Left ventricle myocardium inferior (tissue), 1 donor: Measurements from ENCODE around the gene SLC66A1. TPM values are rescaled to one million over a fixed set of nuclear protein-coding genes. Genes with fewer than 3 reads are reported as not detected.
"Not testable (repeated sequence)": the region's sequence is repeated elsewhere in the genome, so short reads cannot be mapped to it uniquely, and the experiment has no call there.

ENCODE experiments used
- DNase-seq: peaks from one replicate; pipeline ENCODE4 v3.0.0-alpha.2; 2020
- H3K27ac ChIP-seq: fragments of 200-600 bp; replicated peaks from 2 replicates; pipeline ENCODE4 v1.8.0; 2021
- H3K27me3 ChIP-seq: fragments of 200-600 bp; 2 replicates; pipeline ENCODE4 v1.8.0; 2021; ENCODE audit warnings: low read depth
- H3K36me3 ChIP-seq: fragments of 200-600 bp; 2 replicates; pipeline ENCODE4 v1.8.0; 2021
- H3K4me1 ChIP-seq: fragments of 200-600 bp; 2 replicates; pipeline ENCODE4 v1.8.0; 2021
- H3K4me3 ChIP-seq: fragments of 200-600 bp; 2 replicates; pipeline ENCODE4 v1.8.0; 2021; ENCODE audit warnings: mild to moderate bottlenecking, moderate library complexity
- H3K9me3 ChIP-seq: fragments of 200-600 bp; replicated peaks from 2 replicates; pipeline ENCODE4 v1.8.0; 2021
- intact Hi-C: fragments of 100-400 bp; cut with micrococcal nuclease; formaldehyde crosslinking; loops from one replicate; pipeline ENCODE4 v1.11.0; 2022
- long read RNA-seq: library from polyadenylated mRNA; unstranded; transcript quantifications from one replicate; pipeline ENCODE4 v2.0.0, GENCODE V29; 2021
- total RNA-seq: library from RNA; stranded (reverse); fragmentation: NEBNext Ultra II Directional; extraction: Animal tissue kit (Norgen Biotek cat#: 25700); gene quantifications from one replicate; pipeline ENCODE4 v1.2.1, GENCODE V29; 2021
- TF ChIP-seq, protein P1 (sequence below): fragments of 200-600 bp; IDR thresholded peaks from 2 replicates; pipeline ENCODE4 v1.8.0; 2021; ENCODE audit warnings: antibody characterized with exemption, mild to moderate bottlenecking, borderline replicate concordance
- donor health status: DM: no; HTN: yes; CAD: no; lungs with severe emphysema.

SLC66A1 gene
- total RNA-seq: 5.8 TPM
- long read RNA-seq, transcript PQLC2-201 (8 exons, 2,153 nt): major isoform, 7 of 21 reads
- long read RNA-seq, transcript PQLC2-202 (9 exons, 1,805 nt): minor isoform, 6 of 21 reads
- long read RNA-seq, partial matches to known transcripts: 5 of 21 reads
- long read RNA-seq, other reads (novel, unspliced or antisense): 3 of 21 reads

DNA sequence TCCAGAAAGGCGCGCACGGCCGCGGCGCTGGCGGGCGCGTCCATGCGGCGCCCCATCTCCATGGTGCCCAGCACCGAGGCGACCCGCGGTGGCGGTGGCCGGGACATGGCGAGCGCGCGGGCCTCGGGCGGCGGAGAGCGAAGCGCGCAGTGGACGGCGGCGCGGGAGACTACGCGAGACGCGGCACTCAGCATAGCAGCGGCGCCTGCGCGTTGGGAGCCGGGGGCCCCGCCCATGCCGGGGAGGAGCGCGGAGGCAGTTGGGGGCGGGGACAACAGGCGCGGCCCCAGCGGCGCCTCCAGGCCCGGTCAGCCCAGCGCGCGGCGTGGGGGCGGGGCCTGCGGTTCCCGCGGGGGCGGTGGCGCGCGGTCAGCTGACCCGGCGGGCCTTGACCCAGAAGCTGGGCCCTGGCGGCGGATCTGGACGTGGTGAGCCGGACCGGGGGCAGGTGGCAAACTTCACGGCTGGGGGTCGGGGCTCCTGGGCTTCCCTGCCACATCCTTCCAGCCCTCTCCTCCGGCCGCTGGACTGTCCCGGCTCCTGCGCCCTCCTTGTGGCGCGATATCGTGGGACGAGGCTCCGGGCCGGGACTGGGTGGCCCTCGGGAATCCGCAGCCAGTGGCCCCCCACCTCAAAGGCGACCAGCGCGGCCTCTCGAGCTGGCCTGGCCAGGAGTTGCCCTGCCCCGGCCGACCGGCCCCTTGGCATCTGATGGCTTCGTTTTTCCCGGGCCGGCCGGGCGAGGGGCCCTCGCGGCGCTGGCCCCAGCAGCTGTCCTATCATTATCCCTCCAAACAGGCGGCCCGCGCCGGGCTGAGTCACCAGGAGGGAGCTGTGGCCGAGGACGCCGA lies at the start of gene SLC66A1, which contains the start of gene AKR7A2:
TSS of gene SLC66A1 (plus strand) at position 396 of the 851 bp plus-strand sequence. CDS start 5,352 bp downstream, outside the sequence.
TSS of gene AKR7A2 (minus strand) at position 214 of the 851 bp plus-strand sequence. CDS start at position 194, 20 bp downstream.
- peaks cover 42% of the 10 kb centered on the region for H3K4me1 ChIP-seq
- DNase-seq: peak; percentile 93
- H3K36me3 ChIP-seq: peaks cover 15% of the 10 kb centered on the region
- H3K27me3 ChIP-seq: no peaks in the 10 kb centered on the region
- TF ChIP-seq, protein P1, sequence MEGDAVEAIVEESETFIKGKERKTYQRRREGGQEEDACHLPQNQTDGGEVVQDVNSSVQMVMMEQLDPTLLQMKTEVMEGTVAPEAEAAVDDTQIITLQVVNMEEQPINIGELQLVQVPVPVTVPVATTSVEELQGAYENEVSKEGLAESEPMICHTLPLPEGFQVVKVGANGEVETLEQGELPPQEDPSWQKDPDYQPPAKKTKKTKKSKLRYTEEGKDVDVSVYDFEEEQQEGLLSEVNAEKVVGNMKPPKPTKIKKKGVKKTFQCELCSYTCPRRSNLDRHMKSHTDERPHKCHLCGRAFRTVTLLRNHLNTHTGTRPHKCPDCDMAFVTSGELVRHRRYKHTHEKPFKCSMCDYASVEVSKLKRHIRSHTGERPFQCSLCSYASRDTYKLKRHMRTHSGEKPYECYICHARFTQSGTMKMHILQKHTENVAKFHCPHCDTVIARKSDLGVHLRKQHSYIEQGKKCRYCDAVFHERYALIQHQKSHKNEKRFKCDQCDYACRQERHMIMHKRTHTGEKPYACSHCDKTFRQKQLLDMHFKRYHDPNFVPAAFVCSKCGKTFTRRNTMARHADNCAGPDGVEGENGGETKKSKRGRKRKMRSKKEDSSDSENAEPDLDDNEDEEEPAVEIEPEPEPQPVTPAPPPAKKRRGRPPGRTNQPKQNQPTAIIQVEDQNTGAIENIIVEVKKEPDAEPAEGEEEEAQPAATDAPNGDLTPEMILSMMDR: peak; percentile 43
- intact Hi-C loops: no loop called here
- H3K9me3 ChIP-seq: no peaks in the 10 kb centered on the region
- peak within 1 kb of the TSS; percentile 88 for H3K4me3 ChIP-seq
- H3K27ac ChIP-seq: peak within 1 kb of the TSS; percentile 88

- H3K9me3 ChIP-seq: no peaks in the 10 kb centered on the region
- H3K4me1 ChIP-seq: no peaks in the 10 kb centered on the region
- H3K27ac ChIP-seq: no peak overlapping the region
- peaks cover 25% of the 10 kb centered on the region for H3K36me3 ChIP-seq
- TF ChIP-seq, protein P1: no peak
- no peaks in the 10 kb centered on the region for H3K27me3 ChIP-seq
- no peak overlapping the region for H3K4me3 ChIP-seq
- intact Hi-C loops: no loop called here
- DNase-seq: no peak
Observed at GRCh38 chr1:19262744-19263143, 49.4 kb upstream of the SLC66A1 start.

- Histone ChIP-seq H3K4me3 (no peak overlapping the region), H3K27me3 (peaks cover 6% of the 10 kb centered on the region), H3K4me1 (no peaks in the 10 kb centered on the region), H3K27ac (no peak overlapping the region), H3K9me3 (no peaks in the 10 kb centered on the region), H3K36me3 (no peaks in the 10 kb centered on the region)
- no peak for DNase-seq
- TF ChIP-seq, protein P1: no peak
- intact Hi-C loops: no loop called here
Observed at GRCh38 chr1:19268445-19268844, 43.7 kb upstream of the SLC66A1 start.

GRCh38 chr1:19269427-19270342 lies 42.4 kb upstream of the SLC66A1 start:
- H3K4me3 ChIP-seq, H3K36me3 ChIP-seq, H3K9me3 ChIP-seq, DNase-seq, H3K4me1 ChIP-seq, H3K27ac ChIP-seq, intact Hi-C loops: not testable (repeated sequence)
- peaks cover 18% of the 10 kb centered on the region for H3K27me3 ChIP-seq

DNA sequence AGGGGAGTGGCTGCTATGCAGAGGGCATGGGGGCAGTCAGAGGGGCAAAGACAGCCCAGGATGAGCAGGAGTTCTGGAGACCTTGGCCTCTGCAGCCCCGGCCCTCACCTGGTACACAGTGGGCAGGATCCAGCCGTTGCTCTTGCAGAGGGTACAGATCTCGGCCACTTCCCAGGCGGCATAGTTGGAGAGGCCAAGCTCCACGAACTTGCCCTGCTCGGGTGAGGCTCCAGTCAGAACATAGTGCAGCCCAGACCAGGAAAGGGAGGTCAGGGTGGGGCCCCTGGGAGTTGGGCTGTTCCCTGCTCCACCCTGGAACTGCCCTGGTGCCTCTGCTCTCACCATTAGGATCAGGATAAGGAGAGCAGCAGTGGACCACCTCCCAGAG lies 41.8 kb upstream of the SLC66A1 start:
- H3K4me1 ChIP-seq, H3K4me3 ChIP-seq, H3K36me3 ChIP-seq, DNase-seq, intact Hi-C loops, H3K27ac ChIP-seq: not testable (repeated sequence)
- H3K27me3 ChIP-seq: peaks cover 19% of the 10 kb centered on the region
- peaks cover 11% of the 10 kb centered on the region for H3K9me3 ChIP-seq

GRCh38 chr1:19272064-19272463 lies 40.1 kb upstream of the SLC66A1 start:
- no peaks in the 10 kb centered on the region for H3K36me3 ChIP-seq
- peaks cover 25% of the 10 kb centered on the region for H3K9me3 ChIP-seq
- intact Hi-C loops: no loop called here
- no peak overlapping the region for H3K27ac ChIP-seq
- TF ChIP-seq, protein P1: no peak
- peaks cover 19% of the 10 kb centered on the region for H3K27me3 ChIP-seq
- DNase-seq: no peak
- H3K4me3 ChIP-seq: no peak overlapping the region
- no peaks in the 10 kb centered on the region for H3K4me1 ChIP-seq
